H9 (cell line): ENCODE data around the gene TUFT1. TPM values are rescaled to one million over a fixed set of nuclear protein-coding genes. Genes with fewer than 3 reads are reported as not detected.

Source experiments
- DNase-seq: peaks from one replicate; pipeline ENCODE4 v3.0.0-alpha.2; 2017
- H2AFZ ChIP-seq: one replicate; pipeline ENCODE4 v1.6.1; 2013; ENCODE audit warnings: mild to moderate bottlenecking, low read length, control low read depth, moderate library complexity
- H2AK5ac ChIP-seq: 2 replicates; pipeline ENCODE4 v1.6.1; 2013; ENCODE audit warnings: low read length, control low read depth, mixed read lengths; ENCODE audit not compliant: insufficient read length
- H2BK120ac ChIP-seq: one replicate; pipeline ENCODE4 v1.6.1; 2013; ENCODE audit warnings: low read depth, mild to moderate bottlenecking, low read length, control low read depth, inconsistent platforms; ENCODE audit not compliant: poor library complexity, severe bottlenecking
- H2BK12ac ChIP-seq: 2 replicates; pipeline ENCODE4 v1.6.1; 2013; ENCODE audit warnings: low read length, control low read depth, mixed read lengths, low read depth; ENCODE audit not compliant: insufficient read length
- H2BK15ac ChIP-seq: 2 replicates; pipeline ENCODE4 v1.6.1; 2013; ENCODE audit warnings: low read depth, low read length, control low read depth
- H2BK20ac ChIP-seq: one replicate; pipeline ENCODE4 v1.6.1; 2013; ENCODE audit warnings: low read depth, mild to moderate bottlenecking, low read length, control low read depth, inconsistent platforms; ENCODE audit not compliant: poor library complexity, severe bottlenecking
- H2BK5ac ChIP-seq: 2 replicates; pipeline ENCODE4 v1.6.1; 2013; ENCODE audit warnings: low read length, control low read depth, mixed read lengths; ENCODE audit not compliant: insufficient read length
- H3K14ac ChIP-seq: 2 replicates; pipeline ENCODE4 v1.6.1; 2013; ENCODE audit warnings: low read length, control low read depth; ENCODE audit not compliant: insufficient read depth
- H3K18ac ChIP-seq: 2 replicates; pipeline ENCODE4 v1.6.1; 2013; ENCODE audit warnings: low read depth, mild to moderate bottlenecking, mixed read lengths, low read length, control low read depth; ENCODE audit not compliant: insufficient read length
- H3K23ac ChIP-seq: 2 replicates; pipeline ENCODE4 v1.6.1; 2013; ENCODE audit warnings: low read length, control low read depth, mixed read lengths, low read depth; ENCODE audit not compliant: insufficient read length
- H3K23me2 ChIP-seq: 2 replicates; pipeline ENCODE4 v1.6.1; 2013; ENCODE audit warnings: low read depth, mild to moderate bottlenecking, mixed read lengths, low read length, control low read depth; ENCODE audit not compliant: insufficient read length, poor library complexity, severe bottlenecking
- H3K27ac ChIP-seq: 2 replicates; pipeline ENCODE4 v1.5.1; 2013; ENCODE audit warnings: low read length, control low read depth, mixed read lengths, low read depth; ENCODE audit not compliant: insufficient read length
- H3K27me3 ChIP-seq: 2 replicates; pipeline ENCODE4 v1.6.1; 2013; ENCODE audit warnings: low read length, control low read depth, inconsistent platforms; ENCODE audit not compliant: insufficient read depth
- H3K4ac ChIP-seq: 2 replicates; pipeline ENCODE4 v1.6.1; 2013; ENCODE audit warnings: low read depth, mild to moderate bottlenecking, control low read depth, inconsistent platforms, low read length, moderate library complexity
- H3K4me1 ChIP-seq: 2 replicates; pipeline ENCODE4 v1.6.1; 2013; ENCODE audit warnings: low read length, control low read depth, inconsistent platforms; ENCODE audit not compliant: insufficient read depth
- H3K4me2 ChIP-seq: 2 replicates; pipeline ENCODE4 v1.6.1; 2013; ENCODE audit warnings: low read length, control low read depth, mixed read lengths; ENCODE audit not compliant: insufficient read length, insufficient read depth
- H3K56ac ChIP-seq: 2 replicates; pipeline ENCODE4 v1.6.1; 2013; ENCODE audit warnings: low read depth, mild to moderate bottlenecking, mixed read lengths, low read length, control low read depth; ENCODE audit not compliant: insufficient read length
- H3K79me1 ChIP-seq: 2 replicates; pipeline ENCODE4 v1.6.1; 2013; ENCODE audit warnings: low read depth, mild to moderate bottlenecking, moderate library complexity, low read length, control low read depth, inconsistent platforms; ENCODE audit not compliant: insufficient read depth, poor library complexity, severe bottlenecking
- H3K79me2 ChIP-seq: 2 replicates; pipeline ENCODE4 v1.6.1; 2013; ENCODE audit warnings: low read length, control low read depth, inconsistent platforms; ENCODE audit not compliant: insufficient read depth
- H3K9ac ChIP-seq: 2 replicates; pipeline ENCODE4 v1.6.1; 2013; ENCODE audit warnings: low read length, control low read depth, mixed read lengths; ENCODE audit not compliant: insufficient read length; ENCODE audit errors: extremely low read depth
- H3K9me3 ChIP-seq: one replicate; pipeline ENCODE4 v1.6.1; 2013; ENCODE audit warnings: low read depth, low read length, inconsistent platforms; ENCODE audit not compliant: control insufficient read depth
- H3T11ph ChIP-seq: one replicate; pipeline ENCODE4 v1.6.1; 2013; ENCODE audit warnings: mild to moderate bottlenecking, low read length, control low read depth, inconsistent platforms
- H4K20me1 ChIP-seq: one replicate; pipeline ENCODE4 v1.6.1; 2013; ENCODE audit not compliant: control insufficient read depth, insufficient read length, insufficient read depth
- H4K5ac ChIP-seq: 2 replicates; pipeline ENCODE4 v1.6.1; 2013; ENCODE audit warnings: low read depth, mild to moderate bottlenecking, mixed read lengths, low read length, control low read depth; ENCODE audit not compliant: insufficient read length
- H4K8ac ChIP-seq: replicated peaks from 2 replicates; pipeline ENCODE4 v1.6.1; 2013; ENCODE audit warnings: low read length, control low read depth, mixed read lengths, low read depth; ENCODE audit not compliant: insufficient read length
- H4K91ac ChIP-seq: 2 replicates; pipeline ENCODE4 v1.6.1; 2013; ENCODE audit warnings: low read depth, mild to moderate bottlenecking, moderate library complexity, mixed read lengths, low read length, control low read depth; ENCODE audit not compliant: insufficient read length
- H3K27ac Mint-ChIP-seq, 3 experiments: 2 replicates in 2 of 3; 3 replicates in 1 of 3; pipeline ENCODE4 v1.8.0; 2020 to 2021; ENCODE audit warnings: mixed read lengths in 3 of 3, mild to moderate bottlenecking in 1 of 3, moderate library complexity in 1 of 3
- H3K27me3 Mint-ChIP-seq: 2 replicates; pipeline ENCODE4 v1.8.0; 2021; ENCODE audit warnings: low read depth, mild to moderate bottlenecking, moderate library complexity, mixed read lengths
- H3K36me3 Mint-ChIP-seq, 3 experiments: 2 replicates in 2 of 3; 3 replicates in 1 of 3; pipeline ENCODE4 v1.8.0; 2020 to 2021; ENCODE audit warnings: low read depth in 3 of 3, mixed read lengths in 3 of 3; ENCODE audit not compliant: insufficient read depth in 1 of 3
- H3K4me1 Mint-ChIP-seq, 2 experiments: 2 replicates each; pipeline ENCODE4 v1.8.0; 2020; ENCODE audit warnings: mixed read lengths in 2 of 2
- H3K4me3 Mint-ChIP-seq, 2 experiments: 2 replicates in 1 of 2; 3 replicates in 1 of 2; pipeline ENCODE4 v1.8.0; 2020 to 2021; ENCODE audit warnings: mild to moderate bottlenecking in 2 of 2, mixed read lengths in 2 of 2, moderate library complexity in 1 of 2
- H3K9me3 Mint-ChIP-seq, 2 experiments: 2 replicates in 1 of 2; 3 replicates in 1 of 2; pipeline ENCODE4 v1.8.0; 2020; ENCODE audit warnings: mild to moderate bottlenecking in 2 of 2, mixed read lengths in 2 of 2, moderate library complexity in 1 of 2
- CTCF ChIP-seq: fragments of 200-600 bp; sonication (generic); conservative IDR thresholded peaks from 3 replicates; pipeline ENCODE4 v1.8.0; 2021; ENCODE audit warnings: antibody characterized with exemption, mild to moderate bottlenecking
- WGBS: extraction: QIAGEN DNeasy Blood & Tissue Kit; methylation state at CpG from one replicate; pipeline ENCODE4 v1.1.7; 2013; ENCODE audit warnings: missing lambda C conversion rate, low lambda C conversion rate, mixed read lengths; ENCODE audit not compliant: insufficient read length; ENCODE audit errors: extremely low coverage; 5-methylcytosine and 5-hydroxymethylcytosine counted together
- total RNA-seq: library from RNA; stranded (reverse); gene quantifications from 2 replicates; pipeline ENCODE4 v1.2.1, GENCODE V29; 2021

Gene TUFT1
- total RNA-seq, 1 experiment from 2014 or later = 6.2 TPM

DNA sequence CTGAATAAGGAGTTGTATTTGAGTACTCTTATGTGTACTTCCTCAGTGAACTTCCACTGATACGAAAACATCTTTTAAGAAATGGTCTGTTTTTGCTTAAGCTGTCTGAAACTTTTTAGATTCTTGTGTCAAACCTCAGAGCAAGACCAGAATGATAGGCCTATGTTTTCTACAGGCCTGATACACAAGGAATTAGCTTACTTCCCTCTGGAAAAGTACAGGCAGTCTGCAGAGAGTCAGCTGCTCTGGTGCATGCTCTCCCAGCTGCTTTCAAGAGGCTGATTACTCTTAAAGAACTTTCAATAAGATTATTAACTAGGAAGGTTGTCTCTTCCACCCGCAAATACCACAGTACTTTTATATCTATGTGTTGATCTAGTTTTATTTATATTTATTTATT, 81.2 kb downstream of the TUFT1 start:
- no peak overlapping the region for H3K14ac ChIP-seq
- H3K4me1 ChIP-seq = no peaks in the 10 kb centered on the region; the same call in 1 of the 2 replicates
- Mint-ChIP-seq H3K36me3 (peaks cover 0 to 5% (median 0%) of the 10 kb centered on the region in 3 experiments; a peak in 2 of 7 replicates), H3K4me3 (peak overlapping the region in 1 of 2 experiments; percentile 49; a peak in 1 of 5 replicates), H3K4me1 (peaks cover 18 to 23% of the 10 kb centered on the region in 2 experiments), H3K27me3 (no peaks in the 10 kb centered on the region), H3K9me3 (no peaks in the 10 kb centered on the region), H3K27ac (peak overlapping the region in 2 of 3 experiments; percentile 27 to 49; a peak in 3 of 7 replicates)
- no peak overlapping the region for H3K4ac ChIP-seq
- TF ChIP-seq CTCF = no peak
- no peak overlapping the region for H2AK5ac ChIP-seq
- H2AFZ ChIP-seq = no peak overlapping the region
- no peak overlapping the region for H2BK5ac ChIP-seq
- no peak overlapping the region for H3K4me2 ChIP-seq
- H3K27me3 ChIP-seq = no peaks in the 10 kb centered on the region
- no peaks in the 10 kb centered on the region for H3K9me3 ChIP-seq
- no peak overlapping the region for H2BK120ac ChIP-seq
- DNase-seq = no peak
- WGBS = no CpG with 5 or more reads among the region's 2 CpGs
- peaks cover 6% of the 10 kb centered on the region; the same call in 1 of the 2 replicates for H3K79me2 ChIP-seq
- H2BK12ac ChIP-seq = no peak overlapping the region
- no peak overlapping the region for H2BK20ac ChIP-seq
- peaks cover 4% of the 10 kb centered on the region for H3K79me1 ChIP-seq
- H4K5ac ChIP-seq = no peak overlapping the region
- no peak overlapping the region for H2BK15ac ChIP-seq
- no peaks in the 10 kb centered on the region for H3K23me2 ChIP-seq
- no peak overlapping the region for H3K9ac ChIP-seq
- no peak overlapping the region for H4K91ac ChIP-seq
- no peak overlapping the region for H3K18ac ChIP-seq
- no peak overlapping the region for H3K56ac ChIP-seq
- H4K8ac ChIP-seq = no peak overlapping the region
- H4K20me1 ChIP-seq = no peaks in the 10 kb centered on the region
- H3T11ph ChIP-seq = no peak overlapping the region
- H3K23ac ChIP-seq = no peak overlapping the region
- no peak overlapping the region for H3K27ac ChIP-seq
